Aorta (tissue), 5 donors: Measurements from ENCODE around the gene ATG16L2. TPM values are rescaled to one million over a fixed set of nuclear protein-coding genes. Genes with fewer than 3 reads are reported as not detected.
"Not testable (repeated sequence)": the region's sequence is repeated elsewhere in the genome, so short reads cannot be mapped to it uniquely, and the experiment has no call there.

Source experiments
- ATAC-seq: fragments of 200-7000 bp; cut with Tn5 transposase; one replicate; pipeline ENCODE4 v1.9.1; 2022; ENCODE audit warnings: moderate library complexity; ENCODE audit not compliant: low FRiP score
- DNase-seq, 2 donors: peaks; one replicate each; pipeline ENCODE4 v3.0.0-alpha.2; 2020
- H3K27ac ChIP-seq, 2 donors: one replicate each; pipeline ENCODE4 v1.5.1; 2013; ENCODE audit warnings: low read length in 2 of 2, mild to moderate bottlenecking in 2 of 2, moderate library complexity in 2 of 2, control low read depth in 1 of 2, inconsistent platforms in 1 of 2, low read depth in 1 of 2
- H3K27me3 ChIP-seq, 2 donors: one replicate each; pipeline ENCODE4 v1.6.1; 2013; ENCODE audit warnings: control low read depth in 1 of 2, low read length in 1 of 2, mild to moderate bottlenecking in 1 of 2, moderate library complexity in 1 of 2; ENCODE audit not compliant: insufficient read depth in 2 of 2, control insufficient read depth in 1 of 2
- H3K36me3 ChIP-seq, 2 donors: one replicate each; pipeline ENCODE4 v1.6.1; 2013; ENCODE audit warnings: control low read depth in 1 of 2, low read length in 1 of 2, mild to moderate bottlenecking in 1 of 2; ENCODE audit not compliant: insufficient read depth in 2 of 2, control insufficient read depth in 1 of 2
- H3K4me1 ChIP-seq, 2 donors: one replicate each; pipeline ENCODE4 v1.6.1; 2013; ENCODE audit warnings: low read length in 2 of 2, control low read depth in 1 of 2, mild to moderate bottlenecking in 1 of 2, moderate library complexity in 1 of 2; ENCODE audit not compliant: insufficient read depth in 2 of 2, control insufficient read depth in 1 of 2
- H3K4me3 ChIP-seq, 2 donors: one replicate each; pipeline ENCODE4 v1.5.1; 2013; ENCODE audit warnings: low read length in 2 of 2, control low read depth in 1 of 2, mild to moderate bottlenecking in 1 of 2
- H3K9me3 ChIP-seq: one replicate; pipeline ENCODE4 v1.6.1; 2013; ENCODE audit warnings: mild to moderate bottlenecking, low read length; ENCODE audit not compliant: control insufficient read depth
- WGBS, 2 donors: extraction: QIAGEN DNeasy Blood & Tissue Kit; methylation state at CpG; one replicate each; pipeline ENCODE4 v1.1.7; 2013; 5-methylcytosine and 5-hydroxymethylcytosine counted together
- intact Hi-C, 2 donors: fragments of 100-400 bp; cut with DNase I; formaldehyde crosslinking; loops; one replicate each; pipeline versions ENCODE4 v1.14.2 to v1.15.0; 2022
- polyA plus RNA-seq, 2 donors: library from polyadenylated mRNA; stranded (reverse); fragments of 200-250 nt; gene quantifications; one replicate each; pipeline ENCODE4 v1.2.3, GENCODE V29; 2013
- total RNA-seq, 2 donors: library from RNA; stranded (reverse); fragmentation: NEBNext Ultra II Directional; extraction: Animal tissue kit (Norgen Biotek cat#: 25700); gene quantifications; one replicate each; pipeline ENCODE4 v1.2.1, GENCODE V29; 2021
- donor health status: healthy with polysubstance abuse.
- donor health status: Bipolar disorder and iron deficiency.
- donor health status: DM: no; HTN: no; CAD: no.
- donor health status: DM: no; HTN: no; CAD: no.
- donor health status: DM: yes; HTN: yes; CAD: no.

The ATG16L2 gene
- total and polyA plus RNA-seq, 4 donors = 4.9 to 74.8 (median 39.4) TPM

DNA sequence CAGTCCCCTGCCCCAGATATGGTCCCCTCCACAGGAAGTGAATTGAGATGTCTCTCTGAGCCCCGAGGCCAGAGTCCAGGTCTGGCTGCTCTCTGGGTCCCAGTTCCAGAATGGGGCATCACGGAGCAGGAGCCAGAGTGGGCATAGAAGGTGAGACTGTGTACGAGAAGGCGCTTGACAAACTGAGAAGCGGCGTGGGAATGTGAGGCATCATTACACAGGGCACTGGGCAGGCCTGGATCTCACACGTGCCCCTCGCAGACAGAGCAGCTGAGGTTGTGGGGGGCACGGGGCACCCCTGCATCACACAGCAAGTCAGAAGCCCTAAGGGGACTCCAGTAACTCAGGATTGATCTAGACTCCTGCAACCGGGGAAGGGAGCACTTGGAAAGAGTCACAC is 29.5 kb upstream of the ATG16L2 start:
- intact Hi-C loops = loop anchor here (5.0 kb wide), 2 partner anchors 33 to 57 kb away; no protein-coding TSS in a partner anchor
- Histone ChIP-seq H3K36me3 (no peaks in the 10 kb centered on the region), H3K9me3 (no peaks in the 10 kb centered on the region), H3K4me3 (no peak overlapping the region), H3K4me1 (peaks cover 0 to 3% of the 10 kb centered on the region in 2 donors), H3K27me3 (no peaks in the 10 kb centered on the region), H3K27ac (no peak overlapping the region)
- ATAC-seq (no peak), DNase-seq (no peak)
- 88 to 90% methylated on average over 10 of the region's 10 CpGs for WGBS, 2 donors

DNA sequence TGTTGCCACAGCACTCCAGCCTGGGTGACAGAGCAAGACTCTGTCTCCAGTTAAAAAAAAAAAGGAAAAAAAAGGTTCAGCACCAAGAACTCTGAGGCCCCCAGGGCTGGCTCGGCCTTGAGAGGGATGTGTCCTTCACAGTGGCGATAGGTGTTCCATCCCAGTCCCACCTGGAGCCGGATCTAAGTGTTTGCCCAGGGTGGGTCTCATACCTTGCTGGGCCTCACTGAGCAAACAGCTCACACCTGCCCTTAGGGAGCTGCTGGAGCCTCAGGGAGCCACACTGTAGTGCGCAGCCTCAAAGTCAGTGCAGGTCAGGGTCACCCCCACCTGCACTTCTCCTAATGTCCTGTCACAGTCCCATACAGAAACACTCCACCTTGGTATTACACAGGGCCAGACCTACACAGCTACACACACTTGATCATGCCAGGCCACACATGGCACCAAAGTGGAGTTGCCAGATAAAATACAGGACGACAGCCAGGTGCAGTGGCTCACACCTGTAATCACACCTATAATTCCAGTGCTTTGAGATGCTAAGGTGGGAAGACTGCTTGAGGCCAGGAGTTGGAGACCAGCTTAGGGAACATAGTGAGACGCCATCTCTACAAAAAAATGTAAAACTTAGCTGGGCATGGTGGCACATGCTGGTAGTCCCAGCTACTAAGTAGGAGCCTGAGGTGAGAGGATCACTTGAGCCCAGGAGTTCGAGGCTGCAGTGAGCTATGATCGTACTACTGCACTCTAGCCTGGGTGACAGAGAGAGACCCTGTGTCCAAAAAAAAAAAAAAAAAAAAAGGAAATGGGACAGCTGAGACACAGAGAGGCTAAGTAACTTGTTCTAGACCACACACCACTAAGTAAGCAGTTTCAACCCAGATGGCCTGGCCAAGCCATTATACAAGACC is 27.7 kb upstream of the ATG16L2 start:
- intact Hi-C loops = no loop called here
- H3K27ac ChIP-seq = no peak overlapping the region
- no peaks in the 10 kb centered on the region for H3K36me3 ChIP-seq
- DNase-seq = no peak
- peaks cover 0 to 3% of the 10 kb centered on the region in 2 donors for H3K4me1 ChIP-seq
- H3K4me3 ChIP-seq = no peak overlapping the region
- ATAC-seq = no peak
- H3K9me3 ChIP-seq = no peaks in the 10 kb centered on the region
- WGBS, 2 donors = 84 to 86% methylated on average over 8 of the region's 8 CpGs
- no peaks in the 10 kb centered on the region for H3K27me3 ChIP-seq

DNA sequence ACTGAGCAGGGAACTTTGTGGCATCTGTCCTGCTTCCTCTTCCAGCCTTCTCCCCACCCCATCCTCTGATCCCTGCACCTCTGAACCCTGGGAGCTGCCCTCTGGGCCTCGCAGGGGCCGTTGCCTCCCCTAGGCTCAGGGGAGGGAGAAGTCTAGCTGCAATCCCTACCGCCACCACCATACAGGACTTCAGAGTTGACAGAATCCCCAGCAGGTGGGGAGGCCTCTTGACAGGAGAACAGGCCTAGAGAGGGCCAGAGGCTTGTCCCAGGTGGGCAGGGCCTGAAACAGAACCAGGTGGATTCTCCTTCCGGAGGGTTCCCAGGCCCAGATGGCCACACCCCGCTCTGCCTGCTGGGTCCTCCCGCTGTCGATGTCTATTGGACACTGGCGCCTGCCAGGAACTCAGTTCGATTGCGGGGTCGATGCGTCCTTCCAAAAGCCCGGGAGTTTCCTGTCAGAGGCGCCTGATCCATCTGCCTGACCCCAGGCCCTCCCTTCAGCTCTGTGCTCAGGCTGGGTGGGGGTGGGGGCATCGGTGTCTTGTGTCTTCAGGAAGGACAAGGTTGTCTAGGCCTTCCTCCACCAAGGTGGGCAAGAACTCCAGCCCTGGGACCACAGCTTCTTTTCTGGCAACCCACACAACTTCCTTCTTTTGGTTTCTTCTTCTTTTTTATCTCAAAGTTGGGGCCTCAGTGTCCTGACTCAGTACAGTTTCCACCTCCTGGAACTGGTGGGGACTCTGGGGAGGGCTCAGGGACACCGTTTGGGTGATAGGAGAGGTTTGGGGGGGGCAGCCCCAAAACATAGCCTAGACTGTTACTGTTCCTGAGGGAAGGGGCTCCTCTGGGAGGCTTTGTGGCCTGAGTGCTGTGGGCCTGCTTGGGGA is 26.8 kb upstream of the ATG16L2 start:
- no peaks in the 10 kb centered on the region for H3K36me3 ChIP-seq
- no peaks in the 10 kb centered on the region for H3K27me3 ChIP-seq
- WGBS, 2 donors = 88% methylated on average over 16 of the region's 16 CpGs
- ATAC-seq = no peak
- no peaks in the 10 kb centered on the region for H3K9me3 ChIP-seq
- DNase-seq = no peak
- intact Hi-C loops = no loop called here
- no peak overlapping the region for H3K27ac ChIP-seq
- peaks cover 0 to 3% of the 10 kb centered on the region in 2 donors for H3K4me1 ChIP-seq
- H3K4me3 ChIP-seq = no peak overlapping the region

DNA sequence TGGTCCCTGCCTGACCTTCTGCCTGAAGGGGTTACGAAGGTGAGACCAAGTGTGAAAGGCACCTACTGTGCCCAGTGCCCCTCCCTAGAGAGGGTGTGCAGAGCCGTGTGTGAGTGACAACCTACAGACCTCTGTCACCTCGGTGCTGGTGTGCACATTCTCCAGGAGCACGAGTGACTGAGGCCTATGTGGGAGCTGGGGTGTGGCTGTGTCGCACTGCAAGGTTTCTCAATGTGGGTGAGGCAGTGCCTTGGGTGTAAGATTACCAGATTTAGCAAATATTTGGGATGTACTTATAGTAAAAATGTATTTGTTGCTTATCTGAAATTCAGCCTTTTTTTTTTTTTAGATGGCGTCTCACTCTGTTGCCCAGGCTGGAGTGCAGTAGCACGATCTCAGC is 26.0 kb upstream of the ATG16L2 start:
- DNase-seq (no peak), ATAC-seq (no peak)
- 89 to 95% methylated on average over 7 of the region's 7 CpGs for WGBS, 2 donors
- H3K36me3 ChIP-seq = no peaks in the 10 kb centered on the region
- H3K9me3 ChIP-seq = no peaks in the 10 kb centered on the region
- no peaks in the 10 kb centered on the region for H3K27me3 ChIP-seq
- intact Hi-C loops = no loop called here
- no peak overlapping the region for H3K4me3 ChIP-seq
- H3K27ac ChIP-seq = no peak overlapping the region
- peaks cover 0 to 3% of the 10 kb centered on the region in 2 donors for H3K4me1 ChIP-seq

DNA sequence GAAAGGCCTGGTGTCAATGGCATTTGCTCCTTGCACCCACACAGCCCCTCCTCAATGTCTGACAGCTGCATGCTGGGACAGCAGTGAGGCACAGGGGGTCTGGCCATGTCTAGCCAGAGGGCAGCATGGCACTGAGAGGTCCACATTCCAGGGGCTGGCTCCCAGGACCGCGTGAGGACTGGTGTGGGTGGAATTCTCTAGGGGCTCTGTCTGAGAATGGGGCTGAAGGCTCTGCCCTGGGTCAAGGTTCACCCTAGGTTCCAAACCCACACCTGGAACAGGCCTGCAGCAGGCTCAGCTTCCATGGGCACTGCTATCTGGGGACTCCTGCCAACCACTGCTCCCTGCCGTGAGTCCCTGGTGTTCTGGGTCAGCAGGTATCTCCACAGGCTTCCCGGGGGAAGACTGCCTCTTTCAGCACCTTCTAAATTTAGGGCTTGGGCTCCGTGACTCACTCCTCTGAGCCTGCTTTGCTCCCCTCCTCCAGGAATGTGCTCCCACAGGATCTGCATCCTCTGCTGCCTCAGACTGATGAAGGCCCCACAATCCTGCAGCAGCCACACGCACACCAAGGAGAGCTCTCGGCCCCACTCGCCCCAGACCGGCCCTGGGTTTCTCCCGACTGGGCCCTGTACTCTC is 24.6 kb upstream of the ATG16L2 start:
- Histone ChIP-seq H3K27ac (peak overlapping the region; percentile 1 to 79), H3K4me3 (no peak overlapping the region), H3K27me3 (no peaks in the 10 kb centered on the region), H3K36me3 (no peaks in the 10 kb centered on the region), H3K9me3 (no peaks in the 10 kb centered on the region), H3K4me1 (peaks cover 0 to 3% of the 10 kb centered on the region in 2 donors)
- DNase-seq (peak in 1 of 2 donors; percentile 78), ATAC-seq (no peak)
- WGBS, 2 donors = 5 to 6% methylated on average over 10 of the region's 10 CpGs
- intact Hi-C loops = loop anchor here (5.0 kb wide), 3 partner anchors 37 to 67 kb away; partner anchors contain the start of gene ARAP1 (in 1 of the 2)

DNA sequence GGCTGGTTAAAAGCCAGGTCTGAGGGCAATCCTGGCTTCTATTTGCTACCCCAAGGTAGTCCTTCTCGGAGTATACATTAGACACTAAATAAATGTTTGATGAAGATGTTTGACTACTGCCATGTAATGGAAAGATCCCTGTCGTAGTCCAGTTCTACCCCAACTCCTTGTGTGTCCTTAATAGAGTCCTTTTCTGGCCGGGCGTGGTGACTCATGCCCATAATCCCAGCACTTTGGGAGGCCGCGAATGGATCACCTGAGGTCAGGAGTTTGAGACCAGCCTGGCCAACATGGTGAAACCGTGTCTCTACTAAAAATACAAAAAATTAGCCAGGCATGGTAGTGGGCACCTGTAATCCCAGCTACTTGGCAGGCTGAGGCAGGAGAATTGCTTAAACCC is 23.0 kb upstream of the ATG16L2 start:
- ATAC-seq = not testable (repeated sequence)

DNA sequence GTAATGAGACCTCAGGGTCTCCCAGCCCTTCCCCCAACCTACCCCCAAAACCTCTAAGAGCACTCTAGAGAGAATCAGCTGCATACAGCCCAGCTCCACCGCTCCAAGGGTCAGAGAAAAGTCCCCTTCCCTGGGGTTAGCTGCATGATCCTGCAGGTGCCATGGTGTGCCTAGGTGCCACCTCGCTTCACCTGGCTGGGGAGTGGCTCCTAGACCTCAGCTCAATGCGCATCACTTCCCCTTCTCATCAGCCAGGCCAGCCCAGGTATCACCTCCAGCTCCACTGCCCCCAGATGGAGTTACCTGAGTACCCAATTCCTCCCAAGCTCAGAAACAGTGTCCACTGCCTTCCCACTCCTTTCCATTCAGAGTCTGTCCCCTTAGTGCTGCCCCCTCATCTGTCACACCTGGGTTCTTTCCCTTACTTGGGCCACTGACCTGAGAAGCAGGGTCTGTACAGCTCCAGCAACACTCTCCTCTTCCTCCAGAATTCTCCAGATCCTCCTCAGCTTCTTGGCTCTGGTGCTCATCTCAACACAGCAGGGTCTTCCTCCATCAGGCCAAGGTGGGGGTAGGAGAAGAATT is 21.7 kb upstream of the ATG16L2 start:
- ATAC-seq (no peak), DNase-seq (no peak)
- no peaks in the 10 kb centered on the region for H3K27me3 ChIP-seq
- no peak overlapping the region for H3K4me3 ChIP-seq
- peaks cover 0 to 3% of the 10 kb centered on the region in 2 donors for H3K4me1 ChIP-seq
- no peaks in the 10 kb centered on the region for H3K9me3 ChIP-seq
- no peaks in the 10 kb centered on the region for H3K36me3 ChIP-seq
- 95 to 100% methylated on average over 3 of the region's 3 CpGs for WGBS, 2 donors
- H3K27ac ChIP-seq = peak overlapping the region; percentile 29 to 85
- intact Hi-C loops = loop anchor here (5.0 kb wide), 3 partner anchors 40 to 70 kb away; partner anchors contain the start of gene ARAP1 (in 1 of the 2)

More for the DNA sequence above, 23.0 kb upstream of the ATG16L2 start:
- intact Hi-C loops = loop anchor here (5.0 kb wide), 3 partner anchors 39 to 69 kb away; partner anchors contain the start of gene ARAP1 (in 1 of the 2)
- not testable (repeated sequence) for H3K27me3 ChIP-seq, H3K9me3 ChIP-seq, H3K36me3 ChIP-seq, H3K4me1 ChIP-seq, H3K4me3 ChIP-seq, DNase-seq, H3K27ac ChIP-seq
- 88 to 89% methylated on average over 7 of the region's 7 CpGs for WGBS, 2 donors

DNA sequence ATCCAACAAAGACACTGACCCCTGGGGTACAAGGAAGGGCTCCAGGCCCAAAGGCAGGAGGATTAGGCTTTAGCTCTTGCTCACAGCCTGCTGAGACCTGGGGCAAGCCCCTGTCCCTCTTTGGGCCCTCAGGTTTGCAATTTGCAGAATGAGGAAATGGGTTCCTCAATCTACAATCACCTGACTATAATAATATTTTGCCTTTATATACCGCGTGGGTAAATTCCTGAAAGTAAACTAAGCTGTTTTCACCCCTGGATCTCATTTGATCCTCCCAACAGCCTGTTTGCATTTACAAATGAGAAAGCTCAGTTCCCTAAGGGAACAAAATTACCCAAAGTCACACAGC is 21.2 kb upstream of the ATG16L2 start:
- H3K4me1 ChIP-seq = peaks cover 0 to 3% of the 10 kb centered on the region in 2 donors

More for the DNA sequence above, 21.2 kb upstream of the ATG16L2 start:
- intact Hi-C loops = loop anchor here (5.0 kb wide), 3 partner anchors 41 to 71 kb away; partner anchors contain the start of gene ARAP1 (in 1 of the 2)
- ATAC-seq (no peak), DNase-seq (no peak)
- Histone ChIP-seq H3K4me3 (no peak overlapping the region), H3K27ac (peak overlapping the region; percentile 29 to 85), H3K27me3 (no peaks in the 10 kb centered on the region), H3K36me3 (no peaks in the 10 kb centered on the region), H3K9me3 (no peaks in the 10 kb centered on the region)
- WGBS, 2 donors = 26 to 56% methylated on average over 2 of the region's 2 CpGs
